ENCODE results near the gene ANKRD44.

GRCh38 chr2:197233473-197233872 lies 77.1 kb downstream of the ANKRD44 start:
- TF ChIP-seq CTCF (IDR thresholded peaks at IDR 0.05; ENCODE audit: low read depth, low read length) (no peak), MYC (IDR thresholded peaks at IDR 0.05; ENCODE audit: low read depth, low read length) (no peak)

Measured in NB4 (cell line).